HG02678 (cell line): ENCODE measurements around the gene SYT7.
"Not testable (repeated sequence)": the region's sequence is repeated elsewhere in the genome, so short reads cannot be mapped to it uniquely, and the experiment has no call there.

Experiments
- ATAC-seq: cut with Tn5 transposase; IDR thresholded peaks from one replicate; pipeline ENCODE4 v1.9.1; 2021; ENCODE audit warnings: mild to moderate bottlenecking, moderate library complexity; ENCODE audit not compliant: unreplicated experiment

Gene SYT7, protein sequence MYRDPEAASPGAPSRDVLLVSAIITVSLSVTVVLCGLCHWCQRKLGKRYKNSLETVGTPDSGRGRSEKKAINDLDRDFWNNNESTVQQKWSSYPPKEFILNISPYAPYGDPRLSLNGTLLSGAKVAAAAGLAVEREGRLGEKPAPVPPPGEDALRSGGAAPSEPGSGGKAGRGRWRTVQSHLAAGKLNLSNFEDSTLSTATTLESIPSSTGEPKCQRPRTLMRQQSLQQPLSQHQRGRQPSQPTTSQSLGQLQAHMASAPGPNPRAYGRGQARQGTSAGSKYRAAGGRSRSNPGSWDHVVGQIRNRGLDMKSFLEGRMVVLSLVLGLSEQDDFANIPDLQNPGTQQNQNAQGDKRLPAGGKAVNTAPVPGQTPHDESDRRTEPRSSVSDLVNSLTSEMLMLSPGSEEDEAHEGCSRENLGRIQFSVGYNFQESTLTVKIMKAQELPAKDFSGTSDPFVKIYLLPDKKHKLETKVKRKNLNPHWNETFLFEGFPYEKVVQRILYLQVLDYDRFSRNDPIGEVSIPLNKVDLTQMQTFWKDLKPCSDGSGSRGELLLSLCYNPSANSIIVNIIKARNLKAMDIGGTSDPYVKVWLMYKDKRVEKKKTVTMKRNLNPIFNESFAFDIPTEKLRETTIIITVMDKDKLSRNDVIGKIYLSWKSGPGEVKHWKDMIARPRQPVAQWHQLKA

GRCh38 chr11:61581030-61581928 lies at the start of gene SYT7:
Gene SYT7, minus strand, starts transcription at chr11:61581076. Its CDS starts 256 bp downstream, at chr11:61580820.
- ATAC-seq: peak; percentile 83

- ATAC-seq: no peak
Measured at GRCh38 chr11:61630089-61630488, 49.2 kb upstream of the SYT7 start.

GRCh38 chr11:61629082-61629833 lies 48.4 kb upstream of the SYT7 start:
- no peak for ATAC-seq

GRCh38 chr11:61628662-61628970 lies 47.7 kb upstream of the SYT7 start:
- no peak for ATAC-seq

DNA sequence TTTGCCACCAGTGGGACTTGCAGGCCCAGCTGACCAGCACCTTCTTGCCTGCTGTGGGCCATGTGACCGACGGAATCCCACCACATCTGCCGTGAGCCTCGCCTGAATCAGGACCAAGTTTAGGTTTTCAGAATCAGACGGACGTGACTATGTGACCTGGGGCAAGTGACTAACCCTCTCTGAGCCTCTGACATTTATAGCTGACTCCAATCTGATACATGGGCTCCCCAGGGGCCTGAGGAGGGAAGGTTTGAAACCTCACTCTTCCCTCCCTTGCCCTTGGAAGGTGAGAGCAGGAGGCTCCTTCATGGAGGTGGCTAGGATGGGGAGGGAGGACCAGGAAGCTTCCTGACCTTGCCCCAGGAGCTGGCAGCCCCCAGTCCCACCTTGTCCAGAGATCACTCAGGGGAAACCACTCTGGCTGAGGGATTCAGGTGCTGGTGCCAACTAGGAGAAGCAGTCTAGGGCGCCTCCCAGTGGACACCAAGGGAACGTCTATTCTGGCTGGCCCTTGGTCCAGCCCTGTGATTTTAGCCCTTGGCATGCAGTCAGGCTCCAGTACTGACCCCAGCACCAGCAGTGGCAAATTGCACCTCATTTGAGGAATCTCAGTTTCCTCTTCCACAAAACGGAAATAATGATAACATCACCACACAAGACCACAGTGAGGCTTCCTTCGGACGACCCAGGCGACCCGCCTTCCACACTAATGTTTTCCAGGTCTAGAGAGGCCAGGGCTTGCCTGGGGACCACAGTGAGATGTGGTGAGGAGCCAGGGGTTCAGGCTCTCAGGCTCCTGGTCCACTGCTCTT lies 47.2 kb upstream of the SYT7 start:
- no peak for ATAC-seq

GRCh38 chr11:61626580-61627380 lies 45.9 kb upstream of the SYT7 start:
- ATAC-seq: no peak

- ATAC-seq: no peak
Measured at GRCh38 chr11:61625525-61625924, 44.6 kb upstream of the SYT7 start.

- no peak for ATAC-seq
Measured at GRCh38 chr11:61621917-61622585, 41.2 kb upstream of the SYT7 start.

GRCh38 chr11:61619471-61620226 lies 38.8 kb upstream of the SYT7 start:
- no peak for ATAC-seq

- ATAC-seq: no peak
Measured at GRCh38 chr11:61618978-61619377, 38.1 kb upstream of the SYT7 start.

DNA sequence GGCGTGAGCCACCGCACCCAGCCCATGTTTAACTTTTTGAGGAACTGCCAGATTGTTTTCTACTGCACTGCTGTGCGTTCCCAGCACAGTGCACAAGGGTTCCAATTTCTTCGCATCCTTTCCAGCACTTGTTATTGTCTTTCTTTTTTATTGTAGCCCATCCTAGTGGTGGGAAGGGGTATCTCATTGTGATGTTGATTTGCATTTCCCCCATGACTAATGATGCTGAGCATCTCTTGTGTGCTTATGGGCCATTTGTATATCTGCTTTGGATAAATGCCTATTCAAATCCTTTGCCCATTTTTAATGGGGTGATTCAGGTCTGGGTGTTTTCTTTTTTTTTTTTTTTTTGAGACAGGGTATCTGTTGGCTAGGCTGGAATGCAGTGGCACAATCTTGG lies 36.6 kb upstream of the SYT7 start:
- no peak for ATAC-seq

DNA sequence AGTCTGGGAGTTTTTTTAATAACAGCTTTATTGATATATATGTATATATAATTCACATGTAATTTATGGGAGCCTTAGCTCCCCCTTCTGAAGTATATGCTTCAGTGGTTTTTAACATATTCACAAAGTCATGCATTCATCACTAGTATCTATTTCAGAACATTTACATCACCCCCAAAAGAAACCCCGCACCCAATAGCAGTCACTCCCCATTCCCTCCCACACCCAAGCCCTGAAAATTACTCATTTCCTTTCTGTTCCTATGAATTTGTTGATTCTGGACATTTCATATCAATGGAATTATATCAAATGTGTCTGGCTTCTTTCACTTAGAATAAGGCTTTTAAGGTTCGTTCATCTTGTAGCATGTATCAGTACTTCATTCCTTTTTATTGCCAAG lies 35.6 kb upstream of the SYT7 start:
- no peak for ATAC-seq

DNA sequence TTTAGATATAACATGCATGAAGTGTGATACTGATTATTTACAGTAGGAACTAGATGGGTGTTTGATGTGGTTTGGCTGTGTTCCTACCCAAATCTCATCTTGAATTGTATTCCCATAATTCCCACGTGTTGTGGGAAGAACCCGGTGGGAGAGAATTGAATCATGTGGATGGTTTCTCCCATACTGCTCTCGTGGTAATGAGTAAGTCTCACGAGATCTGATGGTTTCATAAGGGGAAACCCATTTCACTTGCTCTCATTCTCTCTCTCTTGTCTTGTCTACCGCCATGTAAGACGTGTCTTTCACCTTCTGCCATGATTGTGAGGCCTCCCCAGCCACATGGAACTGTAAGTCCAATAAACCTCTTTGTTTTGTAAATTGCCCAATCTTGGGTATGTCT lies 33.9 kb upstream of the SYT7 start:
- not testable (repeated sequence) for ATAC-seq

GRCh38 chr11:61613870-61614269 lies 33.0 kb upstream of the SYT7 start:
- ATAC-seq: no peak

- ATAC-seq: no peak
Measured at GRCh38 chr11:61613051-61613450, 32.2 kb upstream of the SYT7 start.

DNA sequence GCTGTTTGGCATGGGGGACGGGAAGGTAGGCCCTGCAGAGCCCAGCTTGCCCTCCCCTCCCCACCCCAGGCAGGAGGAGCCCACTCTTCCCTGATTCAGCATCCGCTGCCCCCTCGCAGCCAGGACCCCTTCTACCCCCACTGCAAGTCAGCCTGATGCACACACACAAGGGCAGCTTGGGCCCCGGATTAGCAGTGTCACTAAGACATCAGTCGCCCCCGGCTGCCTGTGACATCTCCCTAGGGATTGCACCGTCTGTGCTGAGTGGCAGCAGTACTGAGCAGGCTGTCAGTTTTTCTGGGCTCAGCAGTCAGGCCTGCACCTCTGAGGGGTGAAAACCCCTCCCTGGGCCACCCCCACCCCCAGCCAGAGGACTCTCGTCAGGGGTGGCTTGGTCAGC lies 30.4 kb upstream of the SYT7 start:
- ATAC-seq: no peak

DNA sequence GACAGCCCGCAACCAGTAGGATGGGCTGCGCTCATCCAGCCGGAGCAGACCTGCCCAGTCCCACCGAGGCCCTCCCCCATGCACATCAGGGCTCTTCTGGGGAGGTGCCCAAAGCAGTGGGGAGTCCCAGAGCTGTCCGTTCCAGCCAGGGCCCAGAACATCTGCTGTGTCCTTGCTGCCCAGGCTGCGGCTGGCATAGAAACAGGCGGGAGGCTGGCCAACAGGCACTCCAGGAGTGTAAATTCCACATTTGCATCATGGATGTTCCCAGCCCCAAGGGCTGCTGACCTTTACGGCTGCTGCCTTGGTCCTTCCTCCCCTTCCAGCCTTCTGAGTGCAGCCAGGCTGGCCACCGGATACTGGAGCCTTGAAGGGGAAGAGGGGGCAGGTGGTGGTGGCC lies 30.0 kb upstream of the SYT7 start:
- ATAC-seq: no peak

DNA sequence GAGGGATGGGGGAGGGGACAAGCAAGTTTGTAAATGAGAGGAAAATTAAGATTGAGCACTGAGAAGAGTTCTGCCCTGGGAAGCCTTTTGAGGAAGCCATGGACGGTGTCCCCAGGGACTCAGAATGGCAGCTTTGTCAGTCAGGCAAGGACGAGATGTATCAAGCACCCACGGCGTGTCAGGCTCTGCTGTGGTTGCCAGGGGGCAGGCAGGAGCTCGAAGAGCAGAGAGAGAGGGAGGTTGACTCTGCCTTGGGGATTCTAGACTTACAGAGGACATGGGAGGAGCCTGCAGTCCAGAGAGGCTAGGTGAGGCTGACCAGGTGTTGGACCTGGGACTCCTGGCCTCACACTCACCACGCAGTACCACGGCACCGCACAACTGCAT lies 29.1 kb upstream of the SYT7 start:
- no peak for ATAC-seq
